Measurements from ENCODE around the gene PROX1.

- TF ChIP-seq CTCF (IDR thresholded peaks at IDR 0.05) (no peak), POLR2A (IDR thresholded peaks at IDR 0.05) (no peak)
Measured at GRCh38 chr1:214022810-214023425, 35.1 kb downstream of the PROX1 start.

Measured in testis (tissue), 2 donors.